ENCODE results near the gene S1PR1.
A peak's percentile ranks its signal among the peaks of the same experiment; 100 is the strongest.

S1PR1 gene

GRCh38 chr1:101196668-101197067 lies 40.2 kb upstream of the S1PR1 start:
- TF ChIP-seq RAD21 (IDR thresholded peaks at IDR 0.05; ENCODE audit: low read depth) (no peak), EP300 (IDR thresholded peaks at IDR 0.05; ENCODE audit: borderline replicate concordance) (no peak), ZBTB7A (IDR thresholded peaks at IDR 0.05; ENCODE audit: low read depth) (no peak), YY1 (IDR thresholded peaks at IDR 0.05; ENCODE audit: low read depth) (no peak), FOXM1 (IDR thresholded peaks at IDR 0.05; ENCODE audit: borderline replicate concordance, low read depth) (no peak), EGR1 (IDR thresholded peaks at IDR 0.05) (no peak), USF1 (IDR thresholded peaks at IDR 0.05) (no peak), CEBPB (IDR thresholded peaks at IDR 0.05) (no peak), CREB1 (IDR thresholded peaks at IDR 0.05; ENCODE audit: low read depth) (no peak)
- TF ChIP-seq, protein P1, sequence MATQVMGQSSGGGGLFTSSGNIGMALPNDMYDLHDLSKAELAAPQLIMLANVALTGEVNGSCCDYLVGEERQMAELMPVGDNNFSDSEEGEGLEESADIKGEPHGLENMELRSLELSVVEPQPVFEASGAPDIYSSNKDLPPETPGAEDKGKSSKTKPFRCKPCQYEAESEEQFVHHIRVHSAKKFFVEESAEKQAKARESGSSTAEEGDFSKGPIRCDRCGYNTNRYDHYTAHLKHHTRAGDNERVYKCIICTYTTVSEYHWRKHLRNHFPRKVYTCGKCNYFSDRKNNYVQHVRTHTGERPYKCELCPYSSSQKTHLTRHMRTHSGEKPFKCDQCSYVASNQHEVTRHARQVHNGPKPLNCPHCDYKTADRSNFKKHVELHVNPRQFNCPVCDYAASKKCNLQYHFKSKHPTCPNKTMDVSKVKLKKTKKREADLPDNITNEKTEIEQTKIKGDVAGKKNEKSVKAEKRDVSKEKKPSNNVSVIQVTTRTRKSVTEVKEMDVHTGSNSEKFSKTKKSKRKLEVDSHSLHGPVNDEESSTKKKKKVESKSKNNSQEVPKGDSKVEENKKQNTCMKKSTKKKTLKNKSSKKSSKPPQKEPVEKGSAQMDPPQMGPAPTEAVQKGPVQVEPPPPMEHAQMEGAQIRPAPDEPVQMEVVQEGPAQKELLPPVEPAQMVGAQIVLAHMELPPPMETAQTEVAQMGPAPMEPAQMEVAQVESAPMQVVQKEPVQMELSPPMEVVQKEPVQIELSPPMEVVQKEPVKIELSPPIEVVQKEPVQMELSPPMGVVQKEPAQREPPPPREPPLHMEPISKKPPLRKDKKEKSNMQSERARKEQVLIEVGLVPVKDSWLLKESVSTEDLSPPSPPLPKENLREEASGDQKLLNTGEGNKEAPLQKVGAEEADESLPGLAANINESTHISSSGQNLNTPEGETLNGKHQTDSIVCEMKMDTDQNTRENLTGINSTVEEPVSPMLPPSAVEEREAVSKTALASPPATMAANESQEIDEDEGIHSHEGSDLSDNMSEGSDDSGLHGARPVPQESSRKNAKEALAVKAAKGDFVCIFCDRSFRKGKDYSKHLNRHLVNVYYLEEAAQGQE (IDR thresholded peaks at IDR 0.05; ENCODE audit: low read depth), result no peak

GRCh38 chr1:101198842-101199636 lies 37.8 kb upstream of the S1PR1 start:
- TF ChIP-seq, protein P1 (IDR thresholded peaks at IDR 0.05; ENCODE audit: low read depth), result no peak
- TF ChIP-seq, protein P2, sequence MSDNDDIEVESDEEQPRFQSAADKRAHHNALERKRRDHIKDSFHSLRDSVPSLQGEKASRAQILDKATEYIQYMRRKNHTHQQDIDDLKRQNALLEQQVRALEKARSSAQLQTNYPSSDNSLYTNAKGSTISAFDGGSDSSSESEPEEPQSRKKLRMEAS (IDR thresholded peaks at IDR 0.05), result no peak
- TF ChIP-seq RAD21 (IDR thresholded peaks at IDR 0.05; ENCODE audit: low read depth) (no peak), TAF1 (IDR thresholded peaks at IDR 0.05; ENCODE audit: low read depth) (no peak), USF1 (IDR thresholded peaks at IDR 0.05) (no peak), FOXM1 (IDR thresholded peaks at IDR 0.05; ENCODE audit: borderline replicate concordance, low read depth) (no peak), EGR1 (IDR thresholded peaks at IDR 0.05) (no peak), CEBPB (IDR thresholded peaks at IDR 0.05) (no peak), YY1 (IDR thresholded peaks at IDR 0.05; ENCODE audit: low read depth) (no peak), NFIC (IDR thresholded peaks at IDR 0.05) (no peak), EP300 (IDR thresholded peaks at IDR 0.05; ENCODE audit: borderline replicate concordance) (no peak), ZBTB7A (IDR thresholded peaks at IDR 0.05; ENCODE audit: low read depth) (no peak), CREB1 (IDR thresholded peaks at IDR 0.05; ENCODE audit: low read depth) (no peak), TEAD4 (IDR thresholded peaks at IDR 0.05) (no peak), TCF12 (IDR thresholded peaks at IDR 0.05; ENCODE audit: low read depth) (no peak)

DNA sequence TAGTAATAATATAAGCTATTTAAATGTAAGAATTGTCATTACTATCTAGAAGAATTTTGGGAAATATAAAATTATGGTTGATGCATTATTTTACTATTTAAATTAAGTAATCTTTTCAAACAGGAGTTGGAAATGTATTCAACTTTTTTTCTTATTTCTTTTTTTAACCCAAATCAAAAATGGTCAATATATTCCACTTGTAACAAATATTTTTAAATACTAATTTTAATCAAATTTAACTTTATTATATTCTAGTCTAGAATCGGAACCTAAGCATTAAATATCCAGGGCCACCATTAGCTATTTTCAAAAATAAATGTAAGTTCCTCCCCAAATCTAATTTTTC lies 37.2 kb upstream of the S1PR1 start:
- no peak for TF ChIP-seq EGR1 (IDR thresholded peaks at IDR 0.05)
- TF ChIP-seq YY1 (IDR thresholded peaks at IDR 0.05; ENCODE audit: low read depth), result no peak
- no peak for TF ChIP-seq USF1 (IDR thresholded peaks at IDR 0.05)
- no peak for TF ChIP-seq NFIC (IDR thresholded peaks at IDR 0.05)
- TF ChIP-seq FOXM1 (IDR thresholded peaks at IDR 0.05; ENCODE audit: borderline replicate concordance, low read depth), result no peak

GRCh38 chr1:101200513-101200912 lies 36.3 kb upstream of the S1PR1 start:
- TF ChIP-seq FOXM1 (IDR thresholded peaks at IDR 0.05; ENCODE audit: borderline replicate concordance, low read depth) (no peak), TEAD4 (IDR thresholded peaks at IDR 0.05) (peak; percentile 83)

DNA sequence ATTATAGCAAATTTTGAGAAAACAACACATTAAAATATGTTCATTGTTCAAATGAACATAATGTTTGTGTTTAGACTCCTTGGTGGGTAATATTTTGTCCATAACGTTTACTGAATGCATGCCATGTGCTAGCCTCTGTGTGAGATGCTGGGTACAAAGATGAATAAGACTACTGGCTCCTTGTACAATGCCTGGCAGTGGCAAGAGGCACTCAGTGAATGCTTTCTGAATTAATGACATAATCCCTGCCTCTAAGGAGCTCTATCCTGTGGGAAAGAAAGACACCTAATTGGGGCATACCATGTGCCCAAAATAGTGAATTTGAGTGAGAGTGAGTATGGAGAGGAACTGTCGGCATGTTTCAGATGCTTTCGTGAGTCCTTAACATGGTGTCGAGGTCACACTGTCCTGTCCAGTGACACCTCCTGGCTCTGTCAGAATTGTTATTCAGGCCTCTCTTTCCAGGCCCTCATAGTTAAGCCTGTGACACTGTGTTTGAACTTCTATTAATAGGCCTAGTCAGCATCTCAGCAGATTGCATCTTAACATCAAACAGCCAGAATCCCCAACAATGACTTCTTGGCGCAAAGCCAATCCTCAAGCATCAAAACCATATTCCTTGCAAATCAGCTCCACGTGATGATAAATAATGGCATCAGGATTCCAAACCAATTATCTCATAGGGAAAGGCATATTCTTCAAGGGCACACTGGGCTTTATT lies 32.8 kb upstream of the S1PR1 start:
- TF ChIP-seq RAD21 (IDR thresholded peaks at IDR 0.05; ENCODE audit: low read depth), result no peak
- no peak for TF ChIP-seq USF1 (IDR thresholded peaks at IDR 0.05)
- TF ChIP-seq NFIC (IDR thresholded peaks at IDR 0.05), result peak; percentile 43
